ENCODE measurements around the gene CSNK1G1.
A peak's percentile ranks its signal among the peaks of the same experiment; 100 is the strongest.
"Not testable (repeated sequence)": the region's sequence is repeated elsewhere in the genome, so short reads cannot be mapped to it uniquely, and the experiment has no call there.

Gene CSNK1G1

GRCh38 chr15:64355944-64356709 is at the start of gene CSNK1G1:
TSS of gene CSNK1G1 (minus strand) at chr15:64356173. CDS start at chr15:64300499, 55,674 bp downstream.
- DNase-seq (ENCODE audit: low read depth) = peak; percentile 91

- DNase-seq (ENCODE audit: low read depth) = no peak
These were observed 44.6 kb upstream of the CSNK1G1 start for GRCh38 chr15:64400583-64400982.

- DNase-seq (ENCODE audit: low read depth) = no peak
These were observed 42.6 kb upstream of the CSNK1G1 start for GRCh38 chr15:64398575-64398974.

- DNase-seq (ENCODE audit: low read depth) = no peak
These were observed 40.8 kb upstream of the CSNK1G1 start for GRCh38 chr15:64396789-64397188.

- DNase-seq (ENCODE audit: low read depth) = not testable (repeated sequence)
These were observed 36.5 kb upstream of the CSNK1G1 start for GRCh38 chr15:64392471-64392870.

- DNase-seq (ENCODE audit: low read depth) = no peak
These were observed 33.1 kb upstream of the CSNK1G1 start for GRCh38 chr15:64389036-64389435.

GRCh38 chr15:64387562-64388168 is 31.7 kb upstream of the CSNK1G1 start, which contains the start of gene TRIP4:
TSS of gene TRIP4 (plus strand) at chr15:64387836. CDS start at chr15:64387864, 28 bp downstream.
- peak; percentile 92 for DNase-seq (ENCODE audit: low read depth)

- DNase-seq (ENCODE audit: low read depth) = no peak
These were observed 30.3 kb upstream of the CSNK1G1 start for GRCh38 chr15:64386291-64386690.

GRCh38 chr15:64383760-64384159 is 27.8 kb upstream of the CSNK1G1 start:
- DNase-seq (ENCODE audit: low read depth) = no peak

GRCh38 chr15:64381000-64381751 is 25.2 kb upstream of the CSNK1G1 start, which contains the start of gene PCLAF:
TSS of gene PCLAF (minus strand) at chr15:64381441. CDS start at chr15:64381371, 70 bp downstream.
- DNase-seq (ENCODE audit: low read depth) = peak; percentile 93

GRCh38 chr15:64380130-64380870 is 24.3 kb upstream of the CSNK1G1 start:
- DNase-seq (ENCODE audit: low read depth) = not testable (repeated sequence)

GRCh38 chr15:64379216-64379960 is 23.4 kb upstream of the CSNK1G1 start:
- no peak for DNase-seq (ENCODE audit: low read depth)

GRCh38 chr15:64373360-64373759 is 17.4 kb upstream of the CSNK1G1 start:
- no peak for DNase-seq (ENCODE audit: low read depth)

GRCh38 chr15:64371383-64371782 is 15.4 kb upstream of the CSNK1G1 start:
- DNase-seq (ENCODE audit: low read depth) = not testable (repeated sequence)

- no peak for DNase-seq (ENCODE audit: low read depth)
These were observed 13.2 kb upstream of the CSNK1G1 start for GRCh38 chr15:64369078-64369607.

- no peak for DNase-seq (ENCODE audit: low read depth)
These were observed 5.3 kb upstream of the CSNK1G1 start for GRCh38 chr15:64361259-64361658.

GRCh38 chr15:64356710-64357040 is 702 bp upstream of the CSNK1G1 start:
- DNase-seq (ENCODE audit: low read depth) = no peak

GRCh38 chr15:64355348-64355943 is 527 bp downstream of the CSNK1G1 start:
- peak; percentile 28 for DNase-seq (ENCODE audit: low read depth)

- DNase-seq (ENCODE audit: low read depth) = no peak
These were observed 1.2 kb downstream of the CSNK1G1 start for GRCh38 chr15:64354688-64355344.

GRCh38 chr15:64351265-64351664 is 4.7 kb downstream of the CSNK1G1 start:
- DNase-seq (ENCODE audit: low read depth) = no peak

Data from stimulated activated CD8-positive, alpha-beta memory T cell treated with anti-CD3 and anti-CD28 coated beads, Interleukin-4, amount 100 ng/mL, for 24 hours (primary cell).